K562 (cell line): Measurements from ENCODE around the gene WDR31. TPM values are rescaled to one million over a fixed set of nuclear protein-coding genes. Genes with fewer than 3 reads are reported as not detected.

Source experiments
- EHMT2 ChIP-seq: fragments of 450-650 bp; IDR thresholded peaks from 2 replicates; pipeline ENCODE4 v1.6.1; 2018; ENCODE audit warnings: antibody characterized with exemption
- FOSL1 ChIP-seq: fragments of 200-800 bp; sonication (Bioruptor generic); conservative IDR thresholded peaks from 2 replicates; pipeline ENCODE4 v1.6.1; 2016; ENCODE audit warnings: missing genetic modification characterization, missing compliant biosample characterization
- GABPB1 ChIP-seq: sonication (generic); formaldehyde crosslinking; IDR thresholded peaks from 2 replicates; pipeline ENCODE4 v1.8.0; 2022; ENCODE audit warnings: mild to moderate bottlenecking, missing genetic modification reagents
- ILK ChIP-seq: fragments of 450-650 bp; IDR thresholded peaks from 2 replicates; pipeline ENCODE4 v1.6.1; 2016; ENCODE audit warnings: missing genetic modification characterization, low read depth, mild to moderate bottlenecking, missing compliant biosample characterization, moderate library complexity, borderline replicate concordance
- NFATC3 ChIP-seq: fragments of 450-650 bp; IDR thresholded peaks from 2 replicates; pipeline ENCODE4 v1.6.1; 2017; ENCODE audit warnings: mild to moderate bottlenecking
- NONO ChIP-seq, 2 experiments: fragments of 200-400 bp in 1 of 2; fragments of 450-650 bp in 1 of 2; formaldehyde crosslinking in 1 of 2; IDR thresholded peaks; 2 replicates each; pipeline ENCODE4 v1.6.1; 2017; ENCODE audit warnings: low read depth in 2 of 2, mild to moderate bottlenecking in 2 of 2, moderate library complexity in 2 of 2, low read length in 1 of 2
- TOE1 ChIP-seq, 2 experiments: fragments of 450-650 bp in 1 of 2; sonication (generic) in 1 of 2; formaldehyde crosslinking in 1 of 2; IDR thresholded peaks; 2 replicates each; pipeline versions ENCODE4 v1.7.1 to v1.8.0; 2016 to 2022; ENCODE audit warnings: borderline replicate concordance in 2 of 2, mild to moderate bottlenecking in 2 of 2, antibody characterized with exemption in 1 of 2, inconsistent platforms in 1 of 2, low read depth in 1 of 2, missing genetic modification reagents in 1 of 2, moderate library complexity in 1 of 2
- ZNF134 ChIP-seq: fragments of 250-450 bp; sonication (Bioruptor Pico); conservative IDR thresholded peaks from 2 replicates; pipeline ENCODE4 v1.4.0; 2020
- ZNF212 ChIP-seq: fragments of 450-650 bp; formaldehyde crosslinking; IDR thresholded peaks from 2 replicates; pipeline ENCODE4 v1.4.0; 2020; ENCODE audit warnings: mild to moderate bottlenecking
- polyA plus RNA-seq, 8 experiments: library from polyadenylated mRNA; depleted of rRNA in 4 of 8; stranded (reverse) in 5 of 8; unstranded in 3 of 8; fragments of >200 nt; fragmentation: Nextera tagmentation in 2 of 8; fragmentation: Illumina TruSeq in 1 of 8; extraction: Ambion mirVana in 2 of 8; extraction: Trizol in 1 of 8; gene quantifications; 2 replicates each; pipeline versions ENCODE4 v1.2.1 to v1.2.3, GENCODE V29; 2011 to 2014; ENCODE audit warnings: inconsistent platforms in 1 of 8, missing spikeins in 1 of 8
- total RNA-seq, 7 experiments: library from RNA; depleted of rRNA in 6 of 7; stranded (reverse); fragments of >200 nt in 6 of 7; fragmentation: Illumina TruSeq in 2 of 7; extraction: Trizol in 2 of 7; gene quantifications; 2 replicates each; pipeline versions ENCODE4 v1.2.1 to v1.2.3, GENCODE V29; 2011 to 2021; ENCODE audit warnings: low replicate concordance in 1 of 7
- TF ChIP-seq, protein P1 (sequence below): fragments of 450-650 bp; IDR thresholded peaks from 2 replicates; pipeline ENCODE4 v1.6.1; 2016; ENCODE audit warnings: mild to moderate bottlenecking
- TF ChIP-seq, protein P2 (sequence below): fragments of 450-650 bp; IDR thresholded peaks from 2 replicates; pipeline ENCODE4 v1.6.1; 2016; ENCODE audit warnings: low read depth, mild to moderate bottlenecking, moderate library complexity
- TF ChIP-seq, protein P3 (sequence below): fragments of 200-800 bp; sonication (Bioruptor generic); IDR thresholded peaks from 2 replicates; pipeline ENCODE4 v1.6.1; 2017; ENCODE audit warnings: missing genetic modification characterization, missing compliant biosample characterization
- TF ChIP-seq, protein P4 (sequence below): sonication (generic); formaldehyde crosslinking; IDR thresholded peaks from 2 replicates; pipeline ENCODE4 v1.8.0; 2022; ENCODE audit warnings: mild to moderate bottlenecking, missing genetic modification reagents
- TF ChIP-seq, protein P5 (sequence below): fragments of 450-650 bp; IDR thresholded peaks from 2 replicates; pipeline ENCODE4 v1.6.1; 2016; ENCODE audit warnings: antibody characterized with exemption
- TF ChIP-seq, protein P6 (sequence below): fragments of 250-450 bp; sonication (Bioruptor Pico); IDR thresholded peaks from 2 replicates; pipeline ENCODE4 v1.8.0; 2022; ENCODE audit warnings: inconsistent platforms, mild to moderate bottlenecking, moderate library complexity, borderline replicate concordance

WDR31 gene
- total and polyA plus RNA-seq, 9 of the 15 experiments (the other 6 are each of a cell fraction or from before 2014, with no cell fraction given): 0.35 to 1.8 (median 0.95) TPM

DNA sequence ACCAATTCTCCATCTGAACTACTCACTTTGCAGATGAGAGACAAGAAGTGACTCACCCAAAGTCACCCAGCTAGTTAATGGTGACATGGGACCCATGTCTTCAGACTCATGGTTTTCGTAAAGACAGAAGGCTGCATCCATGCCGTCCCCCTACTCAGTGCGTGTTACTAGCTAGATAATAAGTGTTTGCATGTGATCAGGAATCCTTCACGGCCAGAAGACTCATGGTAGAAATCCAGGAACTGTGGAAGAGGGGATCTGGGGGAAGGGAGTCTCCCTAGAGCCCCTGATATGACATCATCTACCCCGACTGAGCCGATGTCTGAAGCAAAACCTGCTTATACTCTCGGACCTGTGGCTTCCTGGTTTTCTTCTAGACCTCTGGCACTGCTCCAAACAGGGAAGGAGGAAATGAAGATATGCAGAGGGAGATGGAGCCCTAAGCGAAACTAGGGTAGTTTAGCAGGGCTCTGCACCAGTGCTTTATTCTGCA lies 40.2 kb downstream of the WDR31 start (continued):
- TF ChIP-seq, protein P1, sequence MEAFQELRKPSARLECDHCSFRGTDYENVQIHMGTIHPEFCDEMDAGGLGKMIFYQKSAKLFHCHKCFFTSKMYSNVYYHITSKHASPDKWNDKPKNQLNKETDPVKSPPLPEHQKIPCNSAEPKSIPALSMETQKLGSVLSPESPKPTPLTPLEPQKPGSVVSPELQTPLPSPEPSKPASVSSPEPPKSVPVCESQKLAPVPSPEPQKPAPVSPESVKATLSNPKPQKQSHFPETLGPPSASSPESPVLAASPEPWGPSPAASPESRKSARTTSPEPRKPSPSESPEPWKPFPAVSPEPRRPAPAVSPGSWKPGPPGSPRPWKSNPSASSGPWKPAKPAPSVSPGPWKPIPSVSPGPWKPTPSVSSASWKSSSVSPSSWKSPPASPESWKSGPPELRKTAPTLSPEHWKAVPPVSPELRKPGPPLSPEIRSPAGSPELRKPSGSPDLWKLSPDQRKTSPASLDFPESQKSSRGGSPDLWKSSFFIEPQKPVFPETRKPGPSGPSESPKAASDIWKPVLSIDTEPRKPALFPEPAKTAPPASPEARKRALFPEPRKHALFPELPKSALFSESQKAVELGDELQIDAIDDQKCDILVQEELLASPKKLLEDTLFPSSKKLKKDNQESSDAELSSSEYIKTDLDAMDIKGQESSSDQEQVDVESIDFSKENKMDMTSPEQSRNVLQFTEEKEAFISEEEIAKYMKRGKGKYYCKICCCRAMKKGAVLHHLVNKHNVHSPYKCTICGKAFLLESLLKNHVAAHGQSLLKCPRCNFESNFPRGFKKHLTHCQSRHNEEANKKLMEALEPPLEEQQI: no peak
- TF ChIP-seq, protein P2, sequence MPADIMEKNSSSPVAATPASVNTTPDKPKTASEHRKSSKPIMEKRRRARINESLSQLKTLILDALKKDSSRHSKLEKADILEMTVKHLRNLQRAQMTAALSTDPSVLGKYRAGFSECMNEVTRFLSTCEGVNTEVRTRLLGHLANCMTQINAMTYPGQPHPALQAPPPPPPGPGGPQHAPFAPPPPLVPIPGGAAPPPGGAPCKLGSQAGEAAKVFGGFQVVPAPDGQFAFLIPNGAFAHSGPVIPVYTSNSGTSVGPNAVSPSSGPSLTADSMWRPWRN: no peak; the same call in 1 of the 2 replicates
- TF ChIP-seq EHMT2 (0 out of 2 replicates have a peak, but pooled peaks have one; percentile 41), TOE1 (IDR thresholded peaks at IDR 0.05; ENCODE audit: borderline replicate concordance) (peak; percentile 27; the same call in 1 of the 2 replicates), TOE1 (CRISPR knock-in tag; IDR thresholded peaks at IDR 0.05; ENCODE audit: borderline replicate concordance, low read depth) (no peak), NFATC3 (no peak), GABPB1 (no peak), ZNF134 (CRISPR knock-in tag) (no peak), NONO (IDR thresholded peaks at IDR 0.05; ENCODE audit: low read depth in 2 of 2, low read length in 1 of 2) (no peak), FOSL1 (tag) (peak; percentile 64), ILK (tag) (no peak), ZNF212 (no peak)
- TF ChIP-seq, protein P3, sequence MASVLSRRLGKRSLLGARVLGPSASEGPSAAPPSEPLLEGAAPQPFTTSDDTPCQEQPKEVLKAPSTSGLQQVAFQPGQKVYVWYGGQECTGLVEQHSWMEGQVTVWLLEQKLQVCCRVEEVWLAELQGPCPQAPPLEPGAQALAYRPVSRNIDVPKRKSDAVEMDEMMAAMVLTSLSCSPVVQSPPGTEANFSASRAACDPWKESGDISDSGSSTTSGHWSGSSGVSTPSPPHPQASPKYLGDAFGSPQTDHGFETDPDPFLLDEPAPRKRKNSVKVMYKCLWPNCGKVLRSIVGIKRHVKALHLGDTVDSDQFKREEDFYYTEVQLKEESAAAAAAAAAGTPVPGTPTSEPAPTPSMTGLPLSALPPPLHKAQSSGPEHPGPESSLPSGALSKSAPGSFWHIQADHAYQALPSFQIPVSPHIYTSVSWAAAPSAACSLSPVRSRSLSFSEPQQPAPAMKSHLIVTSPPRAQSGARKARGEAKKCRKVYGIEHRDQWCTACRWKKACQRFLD (CRISPR knock-in tag): no peak
- TF ChIP-seq, protein P4, sequence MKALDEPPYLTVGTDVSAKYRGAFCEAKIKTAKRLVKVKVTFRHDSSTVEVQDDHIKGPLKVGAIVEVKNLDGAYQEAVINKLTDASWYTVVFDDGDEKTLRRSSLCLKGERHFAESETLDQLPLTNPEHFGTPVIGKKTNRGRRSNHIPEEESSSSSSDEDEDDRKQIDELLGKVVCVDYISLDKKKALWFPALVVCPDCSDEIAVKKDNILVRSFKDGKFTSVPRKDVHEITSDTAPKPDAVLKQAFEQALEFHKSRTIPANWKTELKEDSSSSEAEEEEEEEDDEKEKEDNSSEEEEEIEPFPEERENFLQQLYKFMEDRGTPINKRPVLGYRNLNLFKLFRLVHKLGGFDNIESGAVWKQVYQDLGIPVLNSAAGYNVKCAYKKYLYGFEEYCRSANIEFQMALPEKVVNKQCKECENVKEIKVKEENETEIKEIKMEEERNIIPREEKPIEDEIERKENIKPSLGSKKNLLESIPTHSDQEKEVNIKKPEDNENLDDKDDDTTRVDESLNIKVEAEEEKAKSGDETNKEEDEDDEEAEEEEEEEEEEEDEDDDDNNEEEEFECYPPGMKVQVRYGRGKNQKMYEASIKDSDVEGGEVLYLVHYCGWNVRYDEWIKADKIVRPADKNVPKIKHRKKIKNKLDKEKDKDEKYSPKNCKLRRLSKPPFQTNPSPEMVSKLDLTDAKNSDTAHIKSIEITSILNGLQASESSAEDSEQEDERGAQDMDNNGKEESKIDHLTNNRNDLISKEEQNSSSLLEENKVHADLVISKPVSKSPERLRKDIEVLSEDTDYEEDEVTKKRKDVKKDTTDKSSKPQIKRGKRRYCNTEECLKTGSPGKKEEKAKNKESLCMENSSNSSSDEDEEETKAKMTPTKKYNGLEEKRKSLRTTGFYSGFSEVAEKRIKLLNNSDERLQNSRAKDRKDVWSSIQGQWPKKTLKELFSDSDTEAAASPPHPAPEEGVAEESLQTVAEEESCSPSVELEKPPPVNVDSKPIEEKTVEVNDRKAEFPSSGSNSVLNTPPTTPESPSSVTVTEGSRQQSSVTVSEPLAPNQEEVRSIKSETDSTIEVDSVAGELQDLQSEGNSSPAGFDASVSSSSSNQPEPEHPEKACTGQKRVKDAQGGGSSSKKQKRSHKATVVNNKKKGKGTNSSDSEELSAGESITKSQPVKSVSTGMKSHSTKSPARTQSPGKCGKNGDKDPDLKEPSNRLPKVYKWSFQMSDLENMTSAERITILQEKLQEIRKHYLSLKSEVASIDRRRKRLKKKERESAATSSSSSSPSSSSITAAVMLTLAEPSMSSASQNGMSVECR (CRISPR knock-in tag): no peak
- TF ChIP-seq, protein P5, sequence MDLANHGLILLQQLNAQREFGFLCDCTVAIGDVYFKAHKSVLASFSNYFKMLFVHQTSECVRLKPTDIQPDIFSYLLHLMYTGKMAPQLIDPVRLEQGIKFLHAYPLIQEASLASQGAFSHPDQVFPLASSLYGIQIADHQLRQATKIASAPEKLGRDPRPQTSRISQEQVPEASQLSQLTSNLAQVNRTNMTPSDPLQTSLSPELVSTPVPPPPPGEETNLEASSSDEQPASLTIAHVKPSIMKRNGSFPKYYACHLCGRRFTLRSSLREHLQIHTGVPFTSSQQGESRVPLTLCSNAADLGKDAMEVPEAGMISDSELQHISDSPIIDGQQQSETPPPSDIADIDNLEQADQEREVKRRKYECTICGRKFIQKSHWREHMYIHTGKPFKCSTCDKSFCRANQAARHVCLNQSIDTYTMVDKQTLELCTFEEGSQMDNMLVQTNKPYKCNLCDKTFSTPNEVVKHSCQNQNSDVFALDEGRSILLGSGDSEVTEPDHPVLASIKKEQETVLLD: no peak
- TF ChIP-seq, protein P6, sequence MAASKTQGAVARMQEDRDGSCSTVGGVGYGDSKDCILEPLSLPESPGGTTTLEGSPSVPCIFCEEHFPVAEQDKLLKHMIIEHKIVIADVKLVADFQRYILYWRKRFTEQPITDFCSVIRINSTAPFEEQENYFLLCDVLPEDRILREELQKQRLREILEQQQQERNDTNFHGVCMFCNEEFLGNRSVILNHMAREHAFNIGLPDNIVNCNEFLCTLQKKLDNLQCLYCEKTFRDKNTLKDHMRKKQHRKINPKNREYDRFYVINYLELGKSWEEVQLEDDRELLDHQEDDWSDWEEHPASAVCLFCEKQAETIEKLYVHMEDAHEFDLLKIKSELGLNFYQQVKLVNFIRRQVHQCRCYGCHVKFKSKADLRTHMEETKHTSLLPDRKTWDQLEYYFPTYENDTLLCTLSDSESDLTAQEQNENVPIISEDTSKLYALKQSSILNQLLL (CRISPR knock-in tag): no peak
